GM12878 (cell line): Measurements from ENCODE around the gene CEBPG. TPM values are rescaled to one million over a fixed set of nuclear protein-coding genes. Genes with fewer than 3 reads are reported as not detected.

Source experiments
- ATAC-seq: fragments of 200-7000 bp; cut with Tn5 transposase; 3 replicates; pipeline ENCODE4 v1.9.1; 2020; ENCODE audit warnings: mild to moderate bottlenecking, moderate library complexity
- BruUV-seq: library from RNA; stranded (reverse); fragments of 400-500 nt; replicated peaks from 2 replicates; lab custom pipeline; 2021; lab: Mats Ljungman, UMichigan
- CTCF ChIA-PET: fragments of 300-600 bp; sonication (Branson Sonifier 250); formaldehyde crosslinking; extraction: SDS; loops from one replicate; lab custom pipeline; 2021; ENCODE audit warnings: inconsistent platforms; lab: Yijun Ruan, JAX
- POLR2A ChIA-PET: fragments of 350-600 bp; formaldehyde crosslinking; extraction: SDS; loops from one replicate; lab custom pipeline; 2021; ENCODE audit warnings: inconsistent platforms; lab: Charles Lee
- RAD21 ChIA-PET: fragments of 300-600 bp; sonication (Branson Sonifier 250); formaldehyde crosslinking; loops from one replicate; lab custom pipeline; 2023; ENCODE audit warnings: antibody characterized with exemption; ENCODE audit not compliant: unreplicated experiment; lab: Charles Lee
- SMC1A ChIA-PET: fragments of 300-600 bp; sonication (Branson Sonifier 250); formaldehyde crosslinking; loops from one replicate; lab custom pipeline; 2023; ENCODE audit not compliant: unreplicated experiment, uncharacterized antibody; lab: Charles Lee
- DNase-seq: peaks from one replicate; pipeline ENCODE4 v3.0.0-alpha.2; 2011; ENCODE audit warnings: low read depth, low spot score
- FAIRE-seq: peaks from 3 replicates; lab custom pipeline; 2011; peaks lifted over from hg19 to GRCh38; lab: Jason Lieb, UNC
- H2AFZ ChIP-seq: 2 replicates; pipeline ENCODE4 v1.6.0; 2011; ENCODE audit warnings: low read depth, low read length, control low read depth; ENCODE audit not compliant: control insufficient read depth
- H3K27ac ChIP-seq: 2 replicates; pipeline ENCODE4 v1.5.1; 2011; ENCODE audit warnings: control low read depth; ENCODE audit not compliant: control insufficient read depth, insufficient read depth
- H3K27me3 ChIP-seq, 2 experiments: replicated peaks in 1 of 2; 2 replicates each; pipeline versions ENCODE4 v1.6.0 to v1.6.1; 2011; ENCODE audit warnings: low read length in 1 of 2; ENCODE audit not compliant: control insufficient read depth in 2 of 2, insufficient read depth in 2 of 2
- H3K36me3 ChIP-seq, 2 experiments: 2 replicates each; pipeline ENCODE4 v1.5.1; 2011; ENCODE audit warnings: low read length in 1 of 2; ENCODE audit not compliant: control insufficient read depth in 2 of 2, insufficient read depth in 2 of 2
- H3K4me1 ChIP-seq: 2 replicates; pipeline ENCODE4 v1.6.1; 2011; ENCODE audit warnings: mild to moderate bottlenecking, low read length, moderate library complexity, mixed read lengths; ENCODE audit not compliant: control insufficient read depth, insufficient read depth
- H3K4me2 ChIP-seq: 2 replicates; pipeline ENCODE4 v1.6.0; 2011; ENCODE audit warnings: control low read depth; ENCODE audit not compliant: control insufficient read depth, insufficient read depth
- H3K4me3 ChIP-seq: fragments of 200-600 bp; sonication (generic); 2 replicates; pipeline ENCODE4 v1.5.1; 2016
- H3K79me2 ChIP-seq: 2 replicates; pipeline ENCODE4 v1.6.0; 2011; ENCODE audit warnings: low read length; ENCODE audit not compliant: control insufficient read depth, insufficient read depth
- H3K9ac ChIP-seq: 2 replicates; pipeline ENCODE4 v1.8.0; 2011; ENCODE audit warnings: low read length, control low read depth, mixed read lengths; ENCODE audit not compliant: control insufficient read depth, insufficient read depth
- H3K9me3 ChIP-seq: replicated peaks from 3 replicates; pipeline ENCODE4 v1.5.1; 2011; ENCODE audit warnings: mild to moderate bottlenecking, low read length; ENCODE audit not compliant: control insufficient read depth, insufficient read depth
- H4K20me1 ChIP-seq: 2 replicates; pipeline ENCODE4 v1.6.0; 2011; ENCODE audit not compliant: control insufficient read depth, insufficient read depth
- CTCF ChIP-seq, 3 experiments: IDR thresholded peaks in 2 of 3; conservative IDR thresholded peaks in 1 of 3; 2 replicates each; pipeline ENCODE4 v1.5.1; 2011; ENCODE audit warnings: low read depth in 3 of 3, low read length in 3 of 3, mild to moderate bottlenecking in 3 of 3, control low read depth in 2 of 3, moderate library complexity in 2 of 3, inconsistent platforms in 1 of 3, mixed read lengths in 1 of 3; ENCODE audit not compliant: control insufficient read depth in 2 of 3, insufficient read depth in 1 of 3; ENCODE audit errors: extremely low read depth in 1 of 3
- NBN ChIP-seq: fragments of 450-650 bp; IDR thresholded peaks from 2 replicates; pipeline ENCODE4 v1.6.1; 2016
- NFYB ChIP-seq: IDR thresholded peaks from 2 replicates; pipeline ENCODE4 v1.6.1; 2011; ENCODE audit warnings: low read depth, mild to moderate bottlenecking, low read length, improper control_type of control experiment, moderate library complexity; ENCODE audit not compliant: insufficient read depth
- NR2C1 ChIP-seq: fragments of 450-650 bp; IDR thresholded peaks from 2 replicates; pipeline ENCODE4 v1.6.1; 2017; ENCODE audit warnings: antibody characterized with exemption, mild to moderate bottlenecking, moderate library complexity
- RELA ChIP-seq: fragments of 450-650 bp; IDR thresholded peaks from 2 replicates; pipeline ENCODE4 v1.8.0; 2014; ENCODE audit warnings: borderline replicate concordance; ENCODE audit not compliant: partially characterized antibody
- RUNX3 ChIP-seq: IDR thresholded peaks from 2 replicates; pipeline ENCODE4 v1.6.1; 2012; ENCODE audit warnings: low read length, inconsistent platforms
- SREBF1 ChIP-seq: IDR thresholded peaks from 2 replicates; pipeline ENCODE4 v1.6.1; 2012; ENCODE audit warnings: mild to moderate bottlenecking, low read length
- SREBF2 ChIP-seq: IDR thresholded peaks from 2 replicates; pipeline ENCODE4 v1.6.1; 2012; ENCODE audit warnings: mild to moderate bottlenecking, low read length
- ZNF687 ChIP-seq: fragments of 450-650 bp; IDR thresholded peaks from 2 replicates; pipeline ENCODE4 v1.6.1; 2017; ENCODE audit warnings: mild to moderate bottlenecking, moderate library complexity
- WGBS: methylation state at CpG from one replicate; pipeline ENCODE4 v1.1.6; 2016; ENCODE audit warnings: low lambda C conversion rate; ENCODE audit not compliant: insufficient replicate concordance, insufficient coverage; ENCODE audit errors: missing lambda C conversion rate; 5-methylcytosine and 5-hydroxymethylcytosine counted together
- in situ Hi-C: fragments of 300-500 bp; cut with MboI; formaldehyde crosslinking; loops from 9 replicates; pipeline ENCODE4 v1.14.3; 2018; ENCODE audit warnings: mixed read lengths
- intact Hi-C: fragments of 100-400 bp; cut with micrococcal nuclease; formaldehyde crosslinking; loops from one replicate; pipeline ENCODE4 v1.14.2; 2022; ENCODE audit not compliant: unreplicated experiment
- polyA plus RNA-seq, 11 experiments: library from polyadenylated mRNA; depleted of rRNA in 4 of 11; unstranded in 6 of 11; stranded (reverse) in 5 of 11; fragments of >200 nt; fragmentation: Nextera tagmentation in 4 of 11; fragmentation: Illumina TruSeq in 1 of 11; extraction: Ambion mirVana in 4 of 11; extraction: Trizol in 1 of 11; gene quantifications; 1 replicate in 1 of 11; 2 replicates in 10 of 11; pipeline versions ENCODE4 v1.2.1 to v1.2.3, GENCODE V29; 2011 to 2016; ENCODE audit warnings: inconsistent platforms in 2 of 11, missing spikeins in 2 of 11, low read depth in 1 of 11
- total RNA-seq, 4 experiments: library from RNA; depleted of rRNA in 3 of 4; stranded (reverse); fragments of >200 nt in 3 of 4; fragmentation: Illumina TruSeq in 1 of 4; extraction: Trizol in 1 of 4; gene quantifications; 2 replicates each; pipeline versions ENCODE4 v1.2.1 to v1.2.3, GENCODE V29; 2013 to 2021

The CEBPG gene
- total and polyA plus RNA-seq, 10 of the 15 experiments (the other 5 are each of a cell fraction or from before 2014, with no cell fraction given): 5.2 to 22.4 (median 20.0) TPM

GRCh38 chr19:33377586-33378475, 4.3 kb downstream of the CEBPG start (continued):
- TF ChIP-seq SREBF1 (no peak), NR2C1 (no peak), NFYB (no peak), RUNX3 (no peak), RELA (no peak), NBN (no peak), SREBF2 (no peak)
- TF ChIP-seq, all 136 proteins: peak for 0

- no peak for TF ChIP-seq CTCF (IDR thresholded peaks at IDR 0.05 in 2 of 3, conservative IDR thresholded peaks at IDR 0.05 in 1 of 3; ENCODE audit: control insufficient read depth in 2 of 3, extremely low read depth in 1 of 3, insufficient read depth in 1 of 3, low read depth in 3 of 3, low read length in 3 of 3)
- no peak for TF ChIP-seq ZNF687
- Histone ChIP-seq H3K27ac (no peak overlapping the region), H3K4me1 (no peaks in the 10 kb centered on the region), H3K27me3 (no peaks in the 10 kb centered on the region), H3K9ac (no peak overlapping the region), H4K20me1 (peaks cover 12% of the 10 kb centered on the region; the same call in 1 of the 2 replicates), H3K79me2 (peaks cover 54% of the 10 kb centered on the region), H3K9me3 (no peaks in the 10 kb centered on the region), H2AFZ (no peak overlapping the region), H3K4me3 (no peak overlapping the region), H3K4me2 (no peak overlapping the region), H3K36me3 (peaks cover 9 to 14% of the 10 kb centered on the region in 2 experiments; a peak in 3 of 4 replicates)
- ChIA-PET CTCF (interaction anchor here (0.6 to 1.7 kb wide), 3 partner anchors 25 to 241 kb away, joined by 3 to 5 read pairs (median 4); no protein-coding TSS in a partner anchor), RAD21 (no interaction called here), POLR2A (no interaction called here), SMC1A (interaction anchor here (1.0 to 1.2 kb wide), 2 partner anchors 83 to 203 kb away, joined by 3 read pairs; no protein-coding TSS in a partner anchor)
- ATAC-seq (no peak), FAIRE-seq (no peak), DNase-seq (no peak)
- no TSS peak for BruUV-seq
- in situ Hi-C loops (no loop called here), intact Hi-C loops (no loop called here)
- 94% methylated on average over 16 of the region's 16 CpGs for WGBS
These were observed 5.8 kb downstream of the CEBPG start for GRCh38 chr19:33379151-33379829.
